NCI-H1092 treated with DMSO at 0.1 percent for 48 hours (cell line): ENCODE data around the gene INPP4B.
"Not testable (repeated sequence)": the region's sequence is repeated elsewhere in the genome, so short reads cannot be mapped to it uniquely, and the experiment has no call there.

Experiments
- DNase-seq: peaks from one replicate; lab custom pipeline; 2025; lab: John Stamatoyannopoulos, UW

INPP4B gene

GRCh38 chr4:142406917-142407501, 439.1 kb downstream of the INPP4B start:
- DNase-seq, result no peak

GRCh38 chr4:142406499-142406835, 439.6 kb downstream of the INPP4B start:
- no peak for DNase-seq

- DNase-seq, result no peak
Observed at GRCh38 chr4:142405695-142406498, 440.2 kb downstream of the INPP4B start.

GRCh38 chr4:142405021-142405694, 440.9 kb downstream of the INPP4B start:
- DNase-seq, result no peak

GRCh38 chr4:142404191-142404611, 441.9 kb downstream of the INPP4B start:
- DNase-seq, result no peak

GRCh38 chr4:142402900-142403299, 443.2 kb downstream of the INPP4B start:
- no peak for DNase-seq

GRCh38 chr4:142402156-142402555, 443.9 kb downstream of the INPP4B start:
- DNase-seq, result no peak

- DNase-seq, result not testable (repeated sequence)
Observed at GRCh38 chr4:142397364-142397991, 448.6 kb downstream of the INPP4B start.

- DNase-seq, result no peak
Observed at GRCh38 chr4:142396279-142396678, 449.8 kb downstream of the INPP4B start.

GRCh38 chr4:142393127-142393526, 453.0 kb downstream of the INPP4B start:
- DNase-seq, result no peak

- no peak for DNase-seq
Observed at GRCh38 chr4:142386856-142387255, 459.2 kb downstream of the INPP4B start.

GRCh38 chr4:142386449-142386848, 459.7 kb downstream of the INPP4B start:
- DNase-seq, result no peak

- no peak for DNase-seq
Observed at GRCh38 chr4:142383800-142384470, 462.2 kb downstream of the INPP4B start.

- DNase-seq, result no peak
Observed at GRCh38 chr4:142383354-142383753, 462.7 kb downstream of the INPP4B start.

- no peak for DNase-seq
Observed at GRCh38 chr4:142380052-142380602, 466.0 kb downstream of the INPP4B start.

- no peak for DNase-seq
Observed at GRCh38 chr4:142379277-142380051, 466.6 kb downstream of the INPP4B start.

- DNase-seq, result no peak
Observed at GRCh38 chr4:142378179-142378578, 467.9 kb downstream of the INPP4B start.

- no peak for DNase-seq
Observed at GRCh38 chr4:142377342-142378091, 468.6 kb downstream of the INPP4B start.

- DNase-seq, result no peak
Observed at GRCh38 chr4:142376204-142376603, 469.9 kb downstream of the INPP4B start.

- no peak for DNase-seq
Observed at GRCh38 chr4:142373610-142374009, 472.5 kb downstream of the INPP4B start.
